ENCODE results near the gene P2RY14.
"Not testable (repeated sequence)": the region's sequence is repeated elsewhere in the genome, so short reads cannot be mapped to it uniquely, and the experiment has no call there.

The P2RY14 gene

GRCh38 chr3:151236316-151236715 lies 42.0 kb downstream of the P2RY14 start:
- no peak for TF ChIP-seq CTCF (IDR thresholded peaks at IDR 0.05; ENCODE audit: borderline replicate concordance, control extremely low read depth, extremely low read depth, insufficient read depth, missing control alignments)

GRCh38 chr3:151234825-151235224 lies 43.5 kb downstream of the P2RY14 start:
- in situ Hi-C loops (cut with MboI; ENCODE audit: low sequenced_read_pairs, unreplicated experiment): no loop called here
- DNase-seq (ENCODE audit: low spot score): no peak
- no peak for TF ChIP-seq CTCF (IDR thresholded peaks at IDR 0.05; ENCODE audit: borderline replicate concordance, control extremely low read depth, extremely low read depth, insufficient read depth, missing control alignments)

More at GRCh38 chr3:151236316-151236715, 42.0 kb downstream of the P2RY14 start:
- no peak for DNase-seq (ENCODE audit: low spot score)
- in situ Hi-C loops (cut with MboI; ENCODE audit: low sequenced_read_pairs, unreplicated experiment): no loop called here

GRCh38 chr3:151232991-151233390 lies 45.4 kb downstream of the P2RY14 start:
- TF ChIP-seq CTCF (IDR thresholded peaks at IDR 0.05; ENCODE audit: borderline replicate concordance, control extremely low read depth, extremely low read depth, insufficient read depth, missing control alignments): no peak
- DNase-seq (ENCODE audit: low spot score): no peak
- in situ Hi-C loops (cut with MboI; ENCODE audit: low sequenced_read_pairs, unreplicated experiment): no loop called here

- DNase-seq (ENCODE audit: low spot score); in situ Hi-C loops (cut with MboI; ENCODE audit: low sequenced_read_pairs, unreplicated experiment): not testable (repeated sequence)
Observed at GRCh38 chr3:151232403-151232802, 45.9 kb downstream of the P2RY14 start.

- peak; percentile 50 for DNase-seq (ENCODE audit: low spot score)
- in situ Hi-C loops (cut with MboI; ENCODE audit: low sequenced_read_pairs, unreplicated experiment): no loop called here
- TF ChIP-seq CTCF (IDR thresholded peaks at IDR 0.05; ENCODE audit: borderline replicate concordance, control extremely low read depth, extremely low read depth, insufficient read depth, missing control alignments): no peak
Observed at GRCh38 chr3:151230646-151231045, 47.7 kb downstream of the P2RY14 start.

- TF ChIP-seq CTCF (IDR thresholded peaks at IDR 0.05; ENCODE audit: borderline replicate concordance, control extremely low read depth, extremely low read depth, insufficient read depth, missing control alignments): no peak
- in situ Hi-C loops (cut with MboI; ENCODE audit: low sequenced_read_pairs, unreplicated experiment): loop anchor here (5.0 to 10.0 kb wide), 2 partner anchors 54 to 64 kb away; no protein-coding TSS in a partner anchor
- DNase-seq (ENCODE audit: low spot score): no peak
Observed at GRCh38 chr3:151228666-151229040, 49.7 kb downstream of the P2RY14 start.

- peak; percentile 77 for TF ChIP-seq CTCF (IDR thresholded peaks at IDR 0.05; ENCODE audit: borderline replicate concordance, control extremely low read depth, extremely low read depth, insufficient read depth, missing control alignments)
- peak; percentile 71 for DNase-seq (ENCODE audit: low spot score)
- in situ Hi-C loops (cut with MboI; ENCODE audit: low sequenced_read_pairs, unreplicated experiment): loop anchor here (5.0 to 10.0 kb wide), 2 partner anchors 54 to 63 kb away; no protein-coding TSS in a partner anchor
Observed at GRCh38 chr3:151227807-151228665, 50.3 kb downstream of the P2RY14 start.

Measured in GM13976 (cell line).